ENCODE results near the gene NDUFAF7.

DNA sequence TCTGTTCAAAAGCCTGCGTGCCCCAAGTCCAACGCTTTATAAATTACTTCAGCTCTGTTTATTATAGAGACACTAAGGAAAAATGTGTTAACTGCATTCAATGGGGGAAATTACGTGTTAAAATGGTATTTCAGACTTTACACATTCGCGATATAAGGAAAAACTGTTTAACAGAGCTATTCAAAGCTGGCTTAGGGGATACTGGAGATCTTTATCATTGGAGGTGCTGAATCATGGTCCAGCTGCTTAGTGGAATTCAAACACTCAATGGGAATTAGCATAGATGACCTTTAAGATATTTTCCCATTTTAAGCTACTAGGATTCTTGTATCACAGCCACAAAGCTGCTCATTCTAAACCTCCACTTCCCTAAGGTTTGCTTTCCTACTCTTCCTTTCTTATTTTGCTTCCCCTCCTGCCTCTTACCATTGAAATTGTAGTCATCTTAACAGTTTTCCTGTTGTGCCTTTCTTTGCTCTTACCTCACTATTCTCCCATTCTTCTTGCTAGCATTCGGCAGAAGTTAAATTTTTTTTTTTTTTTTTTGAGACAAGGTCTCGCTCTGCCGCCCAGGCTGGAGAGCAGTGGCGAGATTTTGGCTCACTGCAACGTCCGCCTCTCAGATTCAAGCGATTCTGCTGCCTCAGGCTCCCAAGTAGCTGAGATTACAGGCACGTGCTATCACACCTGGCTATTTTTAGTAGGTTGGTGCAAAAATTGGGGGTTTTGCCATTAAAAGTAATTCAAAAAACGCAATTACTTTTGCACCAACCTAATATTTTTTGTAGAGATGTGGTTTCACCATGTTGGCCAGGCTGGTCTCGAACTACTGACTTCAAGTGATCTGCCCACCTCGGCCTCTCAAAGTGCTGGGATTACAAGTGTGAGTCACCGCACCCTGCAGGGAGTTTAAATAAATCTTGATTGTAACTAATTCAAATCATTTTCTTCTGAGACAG lies 49.5 kb upstream of the NDUFAF7 start:
- TF ChIP-seq JUND (CRISPR knock-in tag; IDR thresholded peaks at IDR 0.05) (no peak), POLR2A (IDR thresholded peaks at IDR 0.05; ENCODE audit: insufficient read depth in 1 of 2, low read depth in 2 of 2, low read length in 2 of 2) (no peak), POLR2AphosphoS2 (IDR thresholded peaks at IDR 0.05; ENCODE audit: low read depth, low read length) (no peak), ZNF737 (CRISPR knock-in tag; IDR thresholded peaks at IDR 0.05; ENCODE audit: borderline replicate concordance) (no peak), IRF2 (CRISPR knock-in tag; IDR thresholded peaks at IDR 0.05) (no peak), EZH2 (conservative IDR thresholded peaks at IDR 0.05; ENCODE audit: low read depth, low read length) (no peak), POLR2AphosphoS5 (IDR thresholded peaks at IDR 0.05; ENCODE audit: low read depth, low read length) (no peak), NFKBIZ (CRISPR knock-in tag; IDR thresholded peaks at IDR 0.05) (no peak), SETDB1 (CRISPR knock-in tag; IDR thresholded peaks at IDR 0.05; ENCODE audit: borderline replicate concordance) (no peak), MEIS1 (CRISPR knock-in tag; IDR thresholded peaks at IDR 0.05; ENCODE audit: borderline replicate concordance) (no peak), MAFK (conservative IDR thresholded peaks at IDR 0.05 in 1 of 2, IDR thresholded peaks at IDR 0.05 in 1 of 2; ENCODE audit: low read length in 2 of 2) (no peak)
- TF ChIP-seq, protein P1, sequence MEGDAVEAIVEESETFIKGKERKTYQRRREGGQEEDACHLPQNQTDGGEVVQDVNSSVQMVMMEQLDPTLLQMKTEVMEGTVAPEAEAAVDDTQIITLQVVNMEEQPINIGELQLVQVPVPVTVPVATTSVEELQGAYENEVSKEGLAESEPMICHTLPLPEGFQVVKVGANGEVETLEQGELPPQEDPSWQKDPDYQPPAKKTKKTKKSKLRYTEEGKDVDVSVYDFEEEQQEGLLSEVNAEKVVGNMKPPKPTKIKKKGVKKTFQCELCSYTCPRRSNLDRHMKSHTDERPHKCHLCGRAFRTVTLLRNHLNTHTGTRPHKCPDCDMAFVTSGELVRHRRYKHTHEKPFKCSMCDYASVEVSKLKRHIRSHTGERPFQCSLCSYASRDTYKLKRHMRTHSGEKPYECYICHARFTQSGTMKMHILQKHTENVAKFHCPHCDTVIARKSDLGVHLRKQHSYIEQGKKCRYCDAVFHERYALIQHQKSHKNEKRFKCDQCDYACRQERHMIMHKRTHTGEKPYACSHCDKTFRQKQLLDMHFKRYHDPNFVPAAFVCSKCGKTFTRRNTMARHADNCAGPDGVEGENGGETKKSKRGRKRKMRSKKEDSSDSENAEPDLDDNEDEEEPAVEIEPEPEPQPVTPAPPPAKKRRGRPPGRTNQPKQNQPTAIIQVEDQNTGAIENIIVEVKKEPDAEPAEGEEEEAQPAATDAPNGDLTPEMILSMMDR (CRISPR knock-in tag; IDR thresholded peaks at IDR 0.05): no peak
- TF ChIP-seq, protein P2, sequence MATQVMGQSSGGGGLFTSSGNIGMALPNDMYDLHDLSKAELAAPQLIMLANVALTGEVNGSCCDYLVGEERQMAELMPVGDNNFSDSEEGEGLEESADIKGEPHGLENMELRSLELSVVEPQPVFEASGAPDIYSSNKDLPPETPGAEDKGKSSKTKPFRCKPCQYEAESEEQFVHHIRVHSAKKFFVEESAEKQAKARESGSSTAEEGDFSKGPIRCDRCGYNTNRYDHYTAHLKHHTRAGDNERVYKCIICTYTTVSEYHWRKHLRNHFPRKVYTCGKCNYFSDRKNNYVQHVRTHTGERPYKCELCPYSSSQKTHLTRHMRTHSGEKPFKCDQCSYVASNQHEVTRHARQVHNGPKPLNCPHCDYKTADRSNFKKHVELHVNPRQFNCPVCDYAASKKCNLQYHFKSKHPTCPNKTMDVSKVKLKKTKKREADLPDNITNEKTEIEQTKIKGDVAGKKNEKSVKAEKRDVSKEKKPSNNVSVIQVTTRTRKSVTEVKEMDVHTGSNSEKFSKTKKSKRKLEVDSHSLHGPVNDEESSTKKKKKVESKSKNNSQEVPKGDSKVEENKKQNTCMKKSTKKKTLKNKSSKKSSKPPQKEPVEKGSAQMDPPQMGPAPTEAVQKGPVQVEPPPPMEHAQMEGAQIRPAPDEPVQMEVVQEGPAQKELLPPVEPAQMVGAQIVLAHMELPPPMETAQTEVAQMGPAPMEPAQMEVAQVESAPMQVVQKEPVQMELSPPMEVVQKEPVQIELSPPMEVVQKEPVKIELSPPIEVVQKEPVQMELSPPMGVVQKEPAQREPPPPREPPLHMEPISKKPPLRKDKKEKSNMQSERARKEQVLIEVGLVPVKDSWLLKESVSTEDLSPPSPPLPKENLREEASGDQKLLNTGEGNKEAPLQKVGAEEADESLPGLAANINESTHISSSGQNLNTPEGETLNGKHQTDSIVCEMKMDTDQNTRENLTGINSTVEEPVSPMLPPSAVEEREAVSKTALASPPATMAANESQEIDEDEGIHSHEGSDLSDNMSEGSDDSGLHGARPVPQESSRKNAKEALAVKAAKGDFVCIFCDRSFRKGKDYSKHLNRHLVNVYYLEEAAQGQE (IDR thresholded peaks at IDR 0.05; ENCODE audit: borderline replicate concordance in 1 of 2, low read depth in 1 of 2, low read length in 2 of 2): no peak
- TF ChIP-seq, protein P3, sequence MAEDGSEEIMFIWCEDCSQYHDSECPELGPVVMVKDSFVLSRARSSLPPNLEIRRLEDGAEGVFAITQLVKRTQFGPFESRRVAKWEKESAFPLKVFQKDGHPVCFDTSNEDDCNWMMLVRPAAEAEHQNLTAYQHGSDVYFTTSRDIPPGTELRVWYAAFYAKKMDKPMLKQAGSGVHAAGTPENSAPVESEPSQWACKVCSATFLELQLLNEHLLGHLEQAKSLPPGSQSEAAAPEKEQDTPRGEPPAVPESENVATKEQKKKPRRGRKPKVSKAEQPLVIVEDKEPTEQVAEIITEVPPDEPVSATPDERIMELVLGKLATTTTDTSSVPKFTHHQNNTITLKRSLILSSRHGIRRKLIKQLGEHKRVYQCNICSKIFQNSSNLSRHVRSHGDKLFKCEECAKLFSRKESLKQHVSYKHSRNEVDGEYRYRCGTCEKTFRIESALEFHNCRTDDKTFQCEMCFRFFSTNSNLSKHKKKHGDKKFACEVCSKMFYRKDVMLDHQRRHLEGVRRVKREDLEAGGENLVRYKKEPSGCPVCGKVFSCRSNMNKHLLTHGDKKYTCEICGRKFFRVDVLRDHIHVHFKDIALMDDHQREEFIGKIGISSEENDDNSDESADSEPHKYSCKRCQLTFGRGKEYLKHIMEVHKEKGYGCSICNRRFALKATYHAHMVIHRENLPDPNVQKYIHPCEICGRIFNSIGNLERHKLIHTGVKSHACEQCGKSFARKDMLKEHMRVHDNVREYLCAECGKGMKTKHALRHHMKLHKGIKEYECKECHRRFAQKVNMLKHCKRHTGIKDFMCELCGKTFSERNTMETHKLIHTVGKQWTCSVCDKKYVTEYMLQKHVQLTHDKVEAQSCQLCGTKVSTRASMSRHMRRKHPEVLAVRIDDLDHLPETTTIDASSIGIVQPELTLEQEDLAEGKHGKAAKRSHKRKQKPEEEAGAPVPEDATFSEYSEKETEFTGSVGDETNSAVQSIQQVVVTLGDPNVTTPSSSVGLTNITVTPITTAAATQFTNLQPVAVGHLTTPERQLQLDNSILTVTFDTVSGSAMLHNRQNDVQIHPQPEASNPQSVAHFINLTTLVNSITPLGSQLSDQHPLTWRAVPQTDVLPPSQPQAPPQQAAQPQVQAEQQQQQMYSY (CRISPR knock-in tag; IDR thresholded peaks at IDR 0.05): no peak
